GM21360 (cell line): ENCODE data around the gene MYBPHL.

ENCODE experiments used
- ATAC-seq: cut with Tn5 transposase; IDR thresholded peaks from one replicate; pipeline ENCODE4 v1.9.1; 2021; ENCODE audit warnings: mild to moderate bottlenecking, moderate library complexity; ENCODE audit not compliant: unreplicated experiment

MYBPHL gene

DNA sequence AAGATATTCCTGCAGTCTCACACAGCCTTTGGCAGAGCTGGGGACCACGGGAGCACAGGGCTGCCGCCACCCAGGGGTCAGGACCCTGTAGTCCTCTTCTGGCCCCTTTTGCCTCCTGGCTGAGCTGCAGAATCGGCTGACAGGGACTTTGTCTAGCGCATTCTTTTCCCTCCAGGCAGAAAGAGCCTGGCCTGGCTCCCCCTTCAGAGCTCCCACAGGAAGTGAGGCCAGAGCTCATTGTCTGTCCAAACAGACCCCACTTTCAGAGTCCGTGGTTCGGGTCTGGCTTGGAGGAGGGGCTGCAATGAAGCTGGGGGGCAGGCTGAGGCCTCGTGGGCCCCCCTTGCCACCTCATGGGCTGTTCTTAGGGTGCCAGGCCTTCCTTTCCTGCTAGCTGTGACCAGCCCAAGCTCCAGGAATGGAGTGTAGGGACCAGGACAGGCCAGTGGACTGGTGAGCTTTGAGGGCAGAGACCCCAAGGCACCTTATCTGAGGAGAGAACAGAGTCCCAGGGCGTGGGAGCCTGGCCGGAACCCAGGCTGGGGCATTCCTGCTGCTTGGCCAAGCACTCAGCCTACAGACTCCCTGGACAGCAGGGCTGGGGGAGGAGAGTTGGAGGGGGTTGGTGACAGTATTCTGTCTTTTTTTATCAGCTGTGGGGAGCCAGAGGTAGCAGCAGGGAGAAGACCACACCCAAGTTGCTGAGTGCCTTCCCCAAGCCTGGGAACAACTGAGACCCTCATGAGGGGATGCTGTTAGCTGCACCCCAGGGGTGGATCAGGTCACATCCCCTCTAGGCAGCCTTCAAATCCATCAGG is 52.8 kb downstream of the MYBPHL start:
- no peak for ATAC-seq

GRCh38 chr1:109252893-109253802 is 53.7 kb downstream of the MYBPHL start:
- no peak for ATAC-seq

DNA sequence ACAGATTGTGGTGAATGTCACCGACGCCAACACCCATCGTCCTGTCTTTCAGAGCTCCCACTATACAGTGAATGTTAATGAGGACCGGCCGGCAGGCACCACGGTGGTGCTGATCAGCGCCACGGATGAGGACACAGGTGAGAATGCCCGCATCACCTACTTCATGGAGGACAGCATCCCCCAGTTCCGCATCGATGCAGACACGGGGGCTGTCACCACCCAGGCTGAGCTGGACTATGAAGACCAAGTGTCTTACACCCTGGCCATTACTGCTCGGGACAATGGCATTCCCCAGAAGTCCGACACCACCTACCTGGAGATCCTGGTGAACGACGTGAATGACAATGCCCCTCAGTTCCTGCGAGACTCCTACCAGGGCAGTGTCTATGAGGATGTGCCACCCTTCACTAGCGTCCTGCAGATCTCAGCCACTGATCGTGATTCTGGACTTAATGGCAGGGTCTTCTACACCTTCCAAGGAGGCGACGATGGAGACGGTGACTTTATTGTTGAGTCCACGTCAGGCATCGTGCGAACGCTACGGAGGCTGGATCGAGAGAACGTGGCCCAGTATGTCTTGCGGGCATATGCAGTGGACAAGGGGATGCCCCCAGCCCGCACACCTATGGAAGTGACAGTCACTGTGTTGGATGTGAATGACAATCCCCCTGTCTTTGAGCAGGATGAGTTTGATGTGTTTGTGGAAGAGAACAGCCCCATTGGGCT is 54.5 kb downstream of the MYBPHL start:
- ATAC-seq = no peak

DNA sequence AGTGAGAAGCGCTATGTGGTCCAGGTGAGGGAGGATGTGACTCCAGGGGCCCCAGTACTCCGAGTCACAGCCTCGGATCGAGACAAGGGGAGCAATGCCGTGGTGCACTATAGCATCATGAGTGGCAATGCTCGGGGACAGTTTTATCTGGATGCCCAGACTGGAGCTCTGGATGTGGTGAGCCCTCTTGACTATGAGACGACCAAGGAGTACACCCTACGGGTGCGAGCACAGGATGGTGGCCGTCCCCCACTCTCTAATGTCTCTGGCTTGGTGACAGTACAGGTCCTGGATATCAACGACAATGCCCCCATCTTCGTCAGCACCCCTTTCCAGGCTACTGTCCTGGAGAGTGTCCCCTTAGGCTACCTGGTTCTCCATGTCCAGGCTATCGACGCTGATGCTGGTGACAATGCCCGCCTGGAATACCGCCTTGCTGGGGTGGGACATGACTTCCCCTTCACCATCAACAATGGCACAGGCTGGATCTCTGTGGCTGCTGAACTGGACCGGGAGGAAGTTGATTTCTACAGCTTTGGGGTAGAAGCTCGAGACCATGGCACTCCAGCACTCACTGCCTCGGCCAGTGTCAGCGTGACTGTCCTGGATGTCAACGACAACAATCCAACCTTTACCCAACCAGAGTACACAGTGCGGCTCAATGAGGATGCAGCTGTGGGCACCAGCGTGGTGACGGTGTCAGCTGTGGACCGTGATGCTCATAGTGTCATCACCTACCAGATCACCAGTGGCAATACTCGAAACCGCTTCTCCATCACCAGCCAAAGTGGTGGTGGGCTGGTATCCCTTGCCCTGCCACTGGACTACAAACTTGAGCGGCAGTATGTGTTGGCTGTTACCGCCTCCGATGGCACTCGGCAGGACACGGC is 55.3 kb downstream of the MYBPHL start:
- ATAC-seq = no peak

DNA sequence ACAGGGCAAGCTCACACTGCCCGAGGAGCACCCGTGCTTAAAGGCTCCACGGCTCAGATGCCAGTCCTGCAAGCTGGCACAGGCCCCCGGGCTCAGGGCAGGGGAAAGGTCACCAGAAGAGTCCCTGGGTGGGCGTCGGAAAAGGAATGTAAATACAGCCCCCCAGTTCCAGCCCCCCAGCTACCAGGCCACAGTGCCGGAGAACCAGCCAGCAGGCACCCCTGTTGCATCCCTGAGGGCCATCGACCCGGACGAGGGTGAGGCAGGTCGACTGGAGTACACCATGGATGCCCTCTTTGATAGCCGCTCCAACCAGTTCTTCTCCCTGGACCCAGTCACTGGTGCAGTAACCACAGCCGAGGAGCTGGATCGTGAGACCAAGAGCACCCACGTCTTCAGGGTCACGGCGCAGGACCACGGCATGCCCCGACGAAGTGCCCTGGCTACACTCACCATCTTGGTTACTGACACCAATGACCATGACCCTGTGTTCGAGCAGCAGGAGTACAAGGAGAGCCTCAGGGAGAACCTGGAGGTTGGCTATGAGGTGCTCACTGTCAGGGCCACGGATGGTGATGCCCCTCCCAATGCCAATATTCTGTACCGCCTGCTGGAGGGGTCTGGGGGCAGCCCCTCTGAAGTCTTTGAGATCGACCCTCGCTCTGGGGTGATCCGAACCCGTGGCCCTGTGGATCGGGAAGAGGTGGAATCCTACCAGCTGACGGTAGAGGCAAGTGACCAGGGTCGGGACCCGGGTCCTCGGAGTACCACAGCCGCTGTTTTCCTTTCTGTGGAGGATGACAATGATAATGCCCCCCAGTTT is 56.1 kb downstream of the MYBPHL start:
- no peak for ATAC-seq

- ATAC-seq = peak; percentile 26
Observed at GRCh38 chr1:109249654-109250401, 57.0 kb downstream of the MYBPHL start.

- ATAC-seq = peak; percentile 75
Observed at GRCh38 chr1:109248797-109249629, 57.8 kb downstream of the MYBPHL start, which contains the start of gene CELSR2. Gene CELSR2 (plus strand): TSS chr1:109249539. CDS start chr1:109250080, 541 bp downstream.

GRCh38 chr1:109248444-109248796 is 58.4 kb downstream of the MYBPHL start:
- no peak for ATAC-seq

DNA sequence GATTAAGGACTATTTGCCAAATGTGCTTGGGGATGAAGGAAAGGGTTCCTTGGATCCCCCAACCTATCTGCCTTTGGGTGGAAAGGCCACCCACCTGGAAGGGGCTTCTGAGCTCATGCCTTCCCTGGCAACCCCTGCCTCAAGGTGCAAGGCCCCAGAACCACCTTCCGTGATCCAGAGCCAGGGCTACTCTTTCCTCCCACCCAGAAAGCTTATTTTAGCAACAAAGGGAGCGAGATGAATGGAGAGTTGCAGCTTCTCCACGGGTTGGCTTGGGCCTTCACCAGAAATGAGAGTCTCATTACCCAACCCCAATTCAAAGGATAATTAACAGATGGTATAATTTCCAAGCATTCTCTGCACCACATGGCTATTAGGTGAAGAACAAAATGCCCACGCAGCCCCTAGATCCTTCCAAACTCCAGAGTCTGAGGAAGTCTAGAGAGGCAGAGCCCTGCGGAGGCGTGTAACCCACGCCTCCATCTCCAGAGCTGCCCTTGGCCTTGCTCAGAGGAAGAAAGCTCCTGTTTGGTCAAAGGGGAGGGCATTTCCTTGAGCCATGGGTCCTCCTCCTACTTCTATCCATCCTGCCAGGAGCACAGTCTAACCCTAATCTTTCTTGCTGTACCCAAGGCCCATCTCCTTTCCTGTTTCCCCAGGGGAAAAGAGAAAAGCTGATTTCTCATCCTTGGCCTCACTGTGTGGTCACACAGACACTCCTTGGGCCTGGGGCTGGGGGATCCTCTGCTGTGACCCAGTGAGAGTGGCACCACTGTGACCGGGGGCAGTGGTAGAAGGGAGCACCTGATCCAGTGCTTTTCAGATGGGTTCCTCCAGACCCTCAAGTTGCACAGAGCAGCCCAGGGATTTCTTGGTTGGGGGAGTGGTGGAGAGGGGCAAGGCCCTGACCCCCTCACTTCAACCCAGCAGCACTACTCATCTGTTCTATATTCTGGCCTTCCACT is 59.1 kb downstream of the MYBPHL start:
- ATAC-seq = no peak

DNA sequence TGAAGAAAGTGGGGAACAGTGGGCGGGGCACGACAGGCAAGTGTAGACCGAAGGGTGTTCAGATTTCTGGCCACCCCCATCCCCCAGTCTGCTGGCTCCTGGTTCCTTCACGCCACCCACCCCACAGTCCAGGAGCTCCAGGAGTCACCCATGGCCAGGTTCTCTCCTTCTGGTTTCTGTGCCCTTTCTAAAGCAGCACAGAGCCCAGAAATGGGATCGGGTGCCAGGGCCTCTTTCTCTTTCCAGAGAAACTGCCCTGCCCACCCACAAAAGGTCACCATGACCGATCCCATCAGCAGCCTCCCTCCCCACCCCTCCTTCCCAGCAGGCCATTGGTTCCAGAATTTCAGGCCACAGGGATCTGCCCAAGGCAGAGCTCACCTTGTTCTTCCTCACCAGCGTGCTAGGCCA is 60.7 kb downstream of the MYBPHL start:
- no peak for ATAC-seq

DNA sequence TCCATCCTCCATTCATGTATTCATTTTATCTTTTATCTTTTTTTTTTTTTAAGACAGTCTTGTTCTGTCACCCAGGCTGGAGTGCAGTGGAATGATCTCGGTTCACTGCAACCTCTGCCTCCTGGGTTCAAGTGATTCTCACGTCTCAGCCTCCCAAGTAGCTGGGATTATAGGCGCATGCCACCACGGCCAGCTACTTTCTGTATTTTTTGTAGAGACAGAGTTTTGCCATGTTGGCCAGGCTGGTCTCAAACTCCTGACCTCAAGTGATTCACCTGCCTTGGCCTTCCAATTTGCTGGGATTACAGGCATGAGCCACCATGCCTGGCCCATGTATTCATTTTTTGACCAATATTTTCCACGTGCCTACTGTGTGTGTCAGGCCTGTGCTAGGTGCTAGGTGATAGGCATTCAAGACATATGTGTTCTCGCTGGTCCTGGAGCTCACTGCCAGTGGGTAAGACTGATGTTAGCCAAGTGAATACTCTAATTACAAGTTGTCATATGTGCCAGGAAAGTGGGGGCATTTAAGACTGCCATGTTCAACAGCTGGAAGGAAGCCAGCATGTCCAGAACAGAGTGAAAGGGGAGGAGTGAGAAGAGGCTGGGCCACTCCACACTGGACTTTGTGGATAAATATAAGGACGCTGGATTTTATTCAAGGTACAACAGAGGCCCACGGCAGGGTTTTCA is 62.8 kb downstream of the MYBPHL start:
- ATAC-seq = no peak

GRCh38 chr1:109243221-109243620 is 63.6 kb downstream of the MYBPHL start:
- no peak for ATAC-seq

GRCh38 chr1:109242387-109242786 is 64.4 kb downstream of the MYBPHL start:
- no peak for ATAC-seq
